Stimulated activated CD8-positive, alpha-beta memory T cell treated with anti-CD3 and anti-CD28 coated beads, Interleukin-12 subunit alpha, Interleukin-12 subunit beta, amount 100 ng/mL, for 1 hour (primary cell): ENCODE data around the gene PLA2G3.

ENCODE experiments used
- DNase-seq: peaks from one replicate; pipeline ENCODE4 v3.0.0-alpha.2; 2020; ENCODE audit warnings: low read depth

Gene PLA2G3

DNA sequence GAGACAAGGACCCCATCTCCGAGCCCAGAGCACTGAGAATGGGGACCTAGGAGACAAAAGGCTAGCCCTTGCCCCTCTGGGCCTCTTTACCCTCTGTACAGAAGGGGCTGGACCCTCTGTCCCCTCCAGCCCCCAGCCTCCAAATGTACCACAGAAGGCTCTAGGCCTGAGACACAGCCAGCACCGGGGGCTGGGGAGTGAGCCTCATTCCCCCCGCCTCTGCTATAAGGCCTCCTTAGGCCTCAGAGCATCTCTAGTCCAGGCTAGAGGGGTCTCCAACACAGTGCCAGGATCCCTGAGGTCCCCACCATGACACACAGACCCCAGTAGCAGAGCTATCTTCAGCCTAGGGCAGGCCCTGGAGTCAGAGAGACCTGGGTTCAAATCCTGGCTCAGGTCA, 54.4 kb downstream of the PLA2G3 start:
- no peak for DNase-seq

DNA sequence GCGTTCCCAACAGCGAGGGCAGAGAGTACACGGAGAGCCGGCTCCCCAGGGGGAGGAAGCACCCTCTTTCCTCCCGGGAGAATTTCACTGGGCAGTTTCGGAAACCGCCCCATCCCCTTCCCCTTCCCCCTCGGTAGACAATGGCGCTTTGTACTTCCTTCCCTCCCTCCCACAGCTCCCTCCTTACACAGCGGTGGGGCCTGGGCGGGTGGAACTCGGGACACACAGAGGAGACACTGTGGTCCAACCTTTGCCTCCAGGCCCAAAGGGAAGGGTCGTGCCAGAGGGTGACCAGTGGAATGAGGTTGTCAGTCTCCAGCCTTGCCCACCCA, 54.8 kb downstream of the PLA2G3 start:
- no peak for DNase-seq

DNA sequence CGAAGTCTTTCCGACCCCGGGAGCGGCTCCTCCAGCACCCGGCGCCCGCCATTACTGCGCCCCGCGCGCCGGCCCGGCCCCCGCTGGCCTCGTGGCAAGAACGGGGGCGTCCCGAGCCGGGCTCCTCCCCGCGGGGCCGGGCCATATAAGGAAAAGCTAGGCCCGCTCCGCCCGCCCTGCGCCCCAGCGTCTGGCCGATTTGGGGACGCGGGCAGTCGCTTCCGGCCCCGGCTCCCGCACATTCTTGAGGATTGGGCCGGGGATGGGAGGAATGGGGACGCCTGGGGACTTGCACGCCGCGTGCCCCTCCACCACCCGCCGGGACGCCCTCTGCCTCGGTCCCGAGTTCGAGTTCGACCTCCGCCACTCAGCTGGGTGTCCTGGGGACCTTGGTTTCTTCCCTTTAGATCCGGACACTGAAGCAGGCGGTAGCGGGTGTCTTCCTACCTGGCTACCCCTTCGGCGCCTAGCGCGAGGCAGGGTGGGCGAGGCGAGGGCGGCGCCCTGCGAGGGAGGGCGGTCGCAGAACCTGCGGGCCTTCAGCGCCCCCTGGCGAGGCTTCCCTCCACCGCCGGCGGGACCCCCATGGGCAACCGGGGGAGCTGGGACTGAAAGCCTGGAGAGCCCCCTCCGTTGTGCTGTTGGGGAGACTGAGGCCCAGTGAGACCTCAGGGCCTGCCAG, 55.4 kb downstream of the PLA2G3 start:
- DNase-seq: peak; percentile 75
